Mesothelial cell of epicardium (in vitro differentiated cells): ENCODE data around the gene UBXN10. TPM values are rescaled to one million over a fixed set of nuclear protein-coding genes. Genes with fewer than 3 reads are reported as not detected.
A peak's percentile ranks its signal among the peaks of the same experiment; 100 is the strongest.

Source experiments
- DNase-seq, 2 experiments: peaks; one replicate each; pipeline ENCODE4 v3.0.0; 2021; ENCODE audit warnings: low spot score in 2 of 2; ENCODE audit not compliant: unreplicated experiment in 2 of 2
- H3K27ac Mint-ChIP-seq: 2 replicates; pipeline ENCODE4 v1.8.0; 2021; ENCODE audit warnings: mixed read lengths
- H3K27me3 Mint-ChIP-seq: 2 replicates; pipeline ENCODE4 v1.8.0; 2021; ENCODE audit warnings: low read depth, mixed read lengths
- H3K36me3 Mint-ChIP-seq: 2 replicates; pipeline ENCODE4 v1.8.0; 2021; ENCODE audit warnings: mixed read lengths
- H3K4me1 Mint-ChIP-seq: 2 replicates; pipeline ENCODE4 v1.8.0; 2021; ENCODE audit warnings: mixed read lengths
- H3K4me3 Mint-ChIP-seq: 2 replicates; pipeline ENCODE4 v1.8.0; 2021; ENCODE audit warnings: mild to moderate bottlenecking, moderate library complexity, mixed read lengths
- H3K9me3 Mint-ChIP-seq: 2 replicates; pipeline ENCODE4 v1.8.0; 2021; ENCODE audit warnings: mixed read lengths
- CTCF ChIP-seq: fragments of 200-600 bp; sonication (generic); IDR thresholded peaks from one replicate; pipeline ENCODE4 v1.5.0; 2021; ENCODE audit warnings: antibody characterized with exemption; ENCODE audit not compliant: unreplicated experiment
- total RNA-seq: library from RNA; stranded (reverse); gene quantifications from 3 replicates; pipeline ENCODE4 v1.2.1, GENCODE V29; 2021

UBXN10 gene
- total RNA-seq, 1 donor from 2014 or later: 2.3 TPM

GRCh38 chr1:20191266-20191825 lies 5.5 kb downstream of the UBXN10 start:
- H3K4me1 Mint-ChIP-seq: peaks cover 39% of the 10 kb centered on the region
- H3K27me3 Mint-ChIP-seq: peaks cover 25% of the 10 kb centered on the region
- peaks cover 3% of the 10 kb centered on the region for H3K36me3 Mint-ChIP-seq
- DNase-seq: no peak
- H3K27ac Mint-ChIP-seq: no peak overlapping the region
- H3K4me3 Mint-ChIP-seq: no peak overlapping the region
- no peak for TF ChIP-seq CTCF
- H3K9me3 Mint-ChIP-seq: no peaks in the 10 kb centered on the region

- peaks cover 3% of the 10 kb centered on the region for H3K36me3 Mint-ChIP-seq
- no peak for DNase-seq
These were observed 6.5 kb downstream of the UBXN10 start for GRCh38 chr1:20192364-20192763.

GRCh38 chr1:20192871-20193411 lies 7.0 kb downstream of the UBXN10 start:
- no peak overlapping the region for H3K4me3 Mint-ChIP-seq
- H3K27me3 Mint-ChIP-seq: peaks cover 28% of the 10 kb centered on the region
- H3K9me3 Mint-ChIP-seq: no peaks in the 10 kb centered on the region
- no peak overlapping the region for H3K27ac Mint-ChIP-seq
- H3K4me1 Mint-ChIP-seq: peaks cover 25% of the 10 kb centered on the region
- no peak for DNase-seq
- TF ChIP-seq CTCF: no peak
- peaks cover 3% of the 10 kb centered on the region for H3K36me3 Mint-ChIP-seq

More at GRCh38 chr1:20192364-20192763, 6.5 kb downstream of the UBXN10 start:
- no peak for TF ChIP-seq CTCF
- no peaks in the 10 kb centered on the region for H3K9me3 Mint-ChIP-seq
- no peak overlapping the region for H3K4me3 Mint-ChIP-seq
- no peak overlapping the region for H3K27ac Mint-ChIP-seq
- peaks cover 27% of the 10 kb centered on the region for H3K27me3 Mint-ChIP-seq
- H3K4me1 Mint-ChIP-seq: peaks cover 30% of the 10 kb centered on the region

- TF ChIP-seq CTCF: no peak
- Mint-ChIP-seq H3K4me3 (no peak overlapping the region), H3K4me1 (peaks cover 18% of the 10 kb centered on the region), H3K27me3 (peaks cover 27% of the 10 kb centered on the region), H3K9me3 (no peaks in the 10 kb centered on the region), H3K36me3 (peaks cover 3% of the 10 kb centered on the region), H3K27ac (no peak overlapping the region)
- no peak for DNase-seq
These were observed 8.3 kb downstream of the UBXN10 start for GRCh38 chr1:20194224-20194623.

- Mint-ChIP-seq H3K36me3 (peaks cover 3% of the 10 kb centered on the region), H3K27ac (no peak overlapping the region), H3K4me1 (peaks cover 18% of the 10 kb centered on the region), H3K27me3 (peaks cover 28% of the 10 kb centered on the region), H3K9me3 (no peaks in the 10 kb centered on the region), H3K4me3 (no peak overlapping the region)
- peak; percentile 33 to 71 for DNase-seq
- TF ChIP-seq CTCF: peak; percentile 51
These were observed 9.0 kb downstream of the UBXN10 start for GRCh38 chr1:20194757-20195461.
